Activated T-cell treated with anti-CD3 and anti-CD28 coated beads for 1 hour (primary cell): ENCODE results near the gene POMT1.
A peak's percentile ranks its signal among the peaks of the same experiment; 100 is the strongest.
"Not testable (repeated sequence)": the region's sequence is repeated elsewhere in the genome, so short reads cannot be mapped to it uniquely, and the experiment has no call there.

Experiments
- DNase-seq: peaks from one replicate; pipeline ENCODE4 v3.0.0-alpha.2; 2020; ENCODE audit warnings: low read depth

POMT1 gene

GRCh38 chr9:131525643-131526565 is 23.2 kb downstream of the POMT1 start:
- DNase-seq: no peak

- no peak for DNase-seq
These were observed 25.5 kb downstream of the POMT1 start for GRCh38 chr9:131528186-131528585.

GRCh38 chr9:131528886-131529505 is 26.3 kb downstream of the POMT1 start:
- no peak for DNase-seq

- no peak for DNase-seq
These were observed 27.2 kb downstream of the POMT1 start for GRCh38 chr9:131529597-131530545.

- DNase-seq: no peak
These were observed 27.8 kb downstream of the POMT1 start for GRCh38 chr9:131530546-131530919.

GRCh38 chr9:131530920-131531832 is 28.5 kb downstream of the POMT1 start, which contains the start of gene UCK1:
TSS of gene UCK1 (minus strand) at chr9:131531263. CDS start at chr9:131531174, 89 bp downstream.
- DNase-seq: peak; percentile 68

GRCh38 chr9:131534721-131535237 is 32.1 kb downstream of the POMT1 start:
- no peak for DNase-seq

GRCh38 chr9:131537946-131538345 is 35.2 kb downstream of the POMT1 start:
- no peak for DNase-seq

- DNase-seq: no peak
These were observed 36.7 kb downstream of the POMT1 start for GRCh38 chr9:131539223-131539923.

GRCh38 chr9:131543141-131543540 is 40.4 kb downstream of the POMT1 start:
- DNase-seq: no peak

GRCh38 chr9:131545003-131545785 is 42.5 kb downstream of the POMT1 start, which contains the start of gene PRRT1B:
TSS of gene PRRT1B (plus strand) at chr9:131545523. CDS start at chr9:131545616, 93 bp downstream.
- no peak for DNase-seq

GRCh38 chr9:131545786-131546335 is 43.1 kb downstream of the POMT1 start:
- no peak for DNase-seq

- DNase-seq: no peak
These were observed 43.8 kb downstream of the POMT1 start for GRCh38 chr9:131546336-131547084.

- not testable (repeated sequence) for DNase-seq
These were observed 46.5 kb downstream of the POMT1 start for GRCh38 chr9:131549186-131549585.

- DNase-seq: not testable (repeated sequence)
These were observed 47.7 kb downstream of the POMT1 start for GRCh38 chr9:131550465-131550864.

GRCh38 chr9:131552030-131552429 is 49.3 kb downstream of the POMT1 start:
- DNase-seq: no peak

GRCh38 chr9:131554087-131554842 is 51.5 kb downstream of the POMT1 start:
- no peak for DNase-seq
